GM10248 (cell line): Measurements from ENCODE around the gene UQCRFS1.
"Not testable (repeated sequence)": the region's sequence is repeated elsewhere in the genome, so short reads cannot be mapped to it uniquely, and the experiment has no call there.

Experiments
- CTCF ChIA-PET: fragments of 300-600 bp; sonication (Branson Sonifier 250); formaldehyde crosslinking; extraction: SDS; loops from one replicate; lab custom pipeline; 2021; ENCODE audit warnings: antibody characterized with exemption; lab: Yijun Ruan, JAX
- POLR2A ChIA-PET: fragments of 350-650 bp; sonication (Branson Sonifier 250); formaldehyde crosslinking; extraction: SDS; loops from one replicate; lab custom pipeline; 2020; ENCODE audit warnings: antibody characterized with exemption; lab: Yijun Ruan, JAX
- DNase-seq: peaks from one replicate; pipeline ENCODE4 v3.0.0; 2012; ENCODE audit errors: extremely low spot score
- TF ChIP-seq, protein P1 (sequence below): IDR thresholded peaks from 2 replicates; pipeline ENCODE4 v1.5.1; 2012; ENCODE audit warnings: mild to moderate bottlenecking, low read depth; ENCODE audit errors: extremely low read depth, missing control alignments, control extremely low read depth

UQCRFS1 gene

DNA sequence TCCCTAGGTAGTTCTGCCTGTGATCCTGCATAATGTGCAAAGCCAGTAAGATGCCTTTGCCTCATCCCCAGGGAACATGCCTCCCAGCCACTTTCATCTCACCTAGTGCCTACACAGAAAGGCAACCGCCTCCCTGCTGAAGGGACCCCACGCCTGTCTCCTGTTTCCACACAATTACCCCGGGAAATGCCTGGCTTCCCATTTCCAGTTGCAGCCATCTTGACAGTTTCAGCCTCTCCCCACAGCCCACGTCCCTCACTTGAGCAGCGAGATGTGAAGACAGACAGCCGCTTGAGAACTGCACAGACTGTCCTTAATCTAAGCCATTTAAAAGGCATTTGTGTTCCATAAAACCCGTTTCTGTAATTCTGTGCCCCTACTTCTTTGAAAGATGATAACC, 4.7 kb upstream of the UQCRFS1 start:
- TF ChIP-seq, protein P1, sequence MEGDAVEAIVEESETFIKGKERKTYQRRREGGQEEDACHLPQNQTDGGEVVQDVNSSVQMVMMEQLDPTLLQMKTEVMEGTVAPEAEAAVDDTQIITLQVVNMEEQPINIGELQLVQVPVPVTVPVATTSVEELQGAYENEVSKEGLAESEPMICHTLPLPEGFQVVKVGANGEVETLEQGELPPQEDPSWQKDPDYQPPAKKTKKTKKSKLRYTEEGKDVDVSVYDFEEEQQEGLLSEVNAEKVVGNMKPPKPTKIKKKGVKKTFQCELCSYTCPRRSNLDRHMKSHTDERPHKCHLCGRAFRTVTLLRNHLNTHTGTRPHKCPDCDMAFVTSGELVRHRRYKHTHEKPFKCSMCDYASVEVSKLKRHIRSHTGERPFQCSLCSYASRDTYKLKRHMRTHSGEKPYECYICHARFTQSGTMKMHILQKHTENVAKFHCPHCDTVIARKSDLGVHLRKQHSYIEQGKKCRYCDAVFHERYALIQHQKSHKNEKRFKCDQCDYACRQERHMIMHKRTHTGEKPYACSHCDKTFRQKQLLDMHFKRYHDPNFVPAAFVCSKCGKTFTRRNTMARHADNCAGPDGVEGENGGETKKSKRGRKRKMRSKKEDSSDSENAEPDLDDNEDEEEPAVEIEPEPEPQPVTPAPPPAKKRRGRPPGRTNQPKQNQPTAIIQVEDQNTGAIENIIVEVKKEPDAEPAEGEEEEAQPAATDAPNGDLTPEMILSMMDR = no peak
- POLR2A ChIA-PET = no interaction called here
- no peak for DNase-seq

DNA sequence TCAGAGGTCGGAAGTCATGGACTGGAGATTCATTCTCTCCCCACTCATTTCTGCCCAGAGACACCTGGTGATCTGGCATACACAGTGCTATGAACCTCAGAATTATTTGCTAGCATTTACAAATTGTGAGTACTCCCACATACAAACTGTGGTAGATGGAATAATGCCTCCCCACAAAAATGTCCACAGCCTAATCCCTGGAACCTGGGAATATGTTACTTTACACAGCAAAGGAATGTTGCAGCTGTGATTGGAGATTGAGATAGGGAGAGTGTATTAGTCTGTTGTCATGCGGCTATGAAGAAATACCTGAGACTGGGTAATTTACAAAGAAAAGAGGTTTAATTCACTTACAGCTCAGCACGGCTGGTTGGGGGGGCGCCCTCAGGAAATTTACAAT, 3.1 kb upstream of the UQCRFS1 start:
- ChIA-PET POLR2A (no interaction called here), CTCF (interaction anchor here (1.4 kb wide), 1 partner anchor 23 kb away, joined by 3 read pairs; no protein-coding TSS in a partner anchor)
- TF ChIP-seq, protein P1 = no peak
- no peak for DNase-seq

More for the DNA sequence above, 4.7 kb upstream of the UQCRFS1 start:
- CTCF ChIA-PET = no interaction called here

- DNase-seq = no peak
- POLR2A ChIA-PET = no interaction called here
- CTCF ChIA-PET = interaction anchor here (1.4 kb wide), 1 partner anchor 24 kb away, joined by 3 read pairs; no protein-coding TSS in a partner anchor
- TF ChIP-seq, protein P1 = no peak
These were observed 2.4 kb upstream of the UQCRFS1 start for GRCh38 chr19:29215322-29215845.

DNA sequence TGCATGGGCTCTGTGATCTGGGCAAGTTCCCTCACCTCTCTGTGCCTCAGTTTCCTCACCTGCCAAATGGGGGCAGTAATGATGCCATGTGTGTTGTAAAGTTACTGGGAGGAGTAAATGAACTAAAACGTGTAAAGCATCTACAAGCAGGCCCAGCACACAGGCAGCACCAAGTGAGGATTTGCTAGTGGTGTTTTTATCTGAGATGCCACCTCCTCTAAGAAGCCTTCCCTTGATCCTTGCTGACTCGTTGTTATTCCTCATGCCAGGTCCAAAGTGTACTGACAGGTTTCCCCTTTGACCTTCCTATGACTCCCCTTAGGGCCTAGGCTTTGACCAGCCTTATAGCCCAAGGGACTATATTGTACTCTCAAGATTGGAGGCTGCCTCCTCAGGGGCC, 1.5 kb upstream of the UQCRFS1 start:
- ChIA-PET CTCF (no interaction called here), POLR2A (no interaction called here)
- TF ChIP-seq, protein P1 = no peak
- DNase-seq = no peak

DNA sequence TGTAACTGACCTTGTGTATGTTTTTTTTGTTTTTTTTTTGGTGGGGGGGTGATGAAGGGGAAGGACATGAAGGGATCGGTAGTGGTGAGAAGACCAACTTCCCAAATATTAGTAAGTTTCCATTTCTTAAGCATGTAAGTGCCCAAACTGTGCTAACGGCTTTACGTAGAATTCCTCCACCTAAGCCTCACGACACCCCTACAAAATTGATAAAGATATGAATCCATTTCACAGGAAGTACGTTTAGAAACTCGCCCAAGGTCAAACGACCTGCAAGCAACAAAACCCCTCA, 649 bp downstream of the UQCRFS1 start:
- POLR2A ChIA-PET = no interaction called here
- CTCF ChIA-PET = no interaction called here
- DNase-seq = no peak
- TF ChIP-seq, protein P1 = no peak

DNA sequence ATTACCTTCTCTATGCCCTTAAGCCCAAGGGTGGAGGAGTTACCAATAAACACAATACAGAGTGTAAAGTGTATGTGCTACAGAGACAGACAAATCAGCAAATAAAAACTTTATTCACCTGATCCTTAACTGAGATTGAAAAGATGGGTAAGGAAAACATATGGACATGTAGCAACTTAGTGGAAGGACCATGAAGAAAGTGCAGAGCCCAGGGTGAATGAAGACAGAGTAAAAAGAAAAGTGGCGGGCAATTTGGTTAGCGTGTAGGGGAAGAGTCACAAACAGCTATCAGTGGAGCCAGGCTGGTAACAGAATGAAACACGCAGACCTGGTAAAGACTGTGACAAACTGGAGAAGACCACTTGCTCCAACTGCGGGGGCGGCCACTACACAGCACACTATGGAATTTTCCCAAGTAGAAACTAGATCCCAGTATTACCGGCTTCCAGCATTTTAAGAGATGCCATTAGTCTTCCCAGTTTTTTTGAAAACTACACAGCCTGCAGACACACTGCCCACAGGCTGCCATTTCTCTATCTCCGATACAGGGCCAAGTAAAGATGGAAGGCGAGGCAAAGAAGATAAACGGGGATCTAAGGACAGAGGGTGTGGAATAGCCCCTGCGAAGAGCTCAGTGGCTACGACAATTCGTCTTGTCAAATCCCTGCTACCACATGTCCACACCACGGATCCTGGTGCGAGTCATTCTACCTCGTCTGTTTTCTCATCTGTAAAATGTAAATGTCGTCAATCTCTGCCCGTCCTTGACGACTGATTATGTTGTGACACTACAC, 1.2 kb downstream of the UQCRFS1 start:
- DNase-seq = no peak
- CTCF ChIA-PET = no interaction called here
- TF ChIP-seq, protein P1 = no peak
- POLR2A ChIA-PET = no interaction called here

DNA sequence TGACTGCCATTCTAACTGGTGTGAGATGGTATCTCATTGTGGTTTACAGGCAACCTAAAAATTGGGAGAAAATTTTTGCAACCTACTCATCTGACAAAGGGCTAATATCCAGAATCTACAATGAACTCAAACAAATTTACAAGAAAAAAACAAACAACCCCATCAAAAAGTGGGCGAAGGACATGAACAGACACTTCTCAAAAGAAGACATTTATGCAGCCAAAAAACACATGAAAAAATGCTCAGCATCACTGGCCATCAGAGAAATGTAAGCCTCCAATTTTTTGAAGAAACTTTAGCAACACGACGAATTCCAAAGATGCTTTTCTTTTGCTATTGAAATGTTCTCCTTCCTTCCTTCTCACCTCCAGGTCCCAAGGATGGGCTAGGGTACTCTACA, 1.9 kb downstream of the UQCRFS1 start:
- POLR2A ChIA-PET, DNase-seq, CTCF ChIA-PET: not testable (repeated sequence)

DNA sequence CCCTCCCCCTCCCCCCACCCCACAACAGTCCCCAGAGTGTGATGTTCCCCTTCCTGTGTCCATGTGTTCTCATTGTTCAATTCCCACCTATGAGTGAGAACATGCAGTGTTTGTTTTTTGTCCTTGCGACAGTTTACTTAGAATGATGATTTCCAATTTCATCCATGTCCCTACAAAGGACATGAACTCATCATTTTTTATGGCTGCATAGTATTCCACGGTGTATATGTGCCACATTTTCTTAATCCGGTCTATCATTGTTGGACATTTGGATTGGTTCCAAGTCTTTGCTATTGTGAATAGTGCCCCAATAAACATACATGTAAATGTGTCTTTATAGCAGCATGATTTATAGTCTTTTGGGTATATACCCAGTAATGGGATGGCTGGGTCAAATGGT, 2.4 kb downstream of the UQCRFS1 start:
- POLR2A ChIA-PET, CTCF ChIA-PET, DNase-seq: not testable (repeated sequence)

DNA sequence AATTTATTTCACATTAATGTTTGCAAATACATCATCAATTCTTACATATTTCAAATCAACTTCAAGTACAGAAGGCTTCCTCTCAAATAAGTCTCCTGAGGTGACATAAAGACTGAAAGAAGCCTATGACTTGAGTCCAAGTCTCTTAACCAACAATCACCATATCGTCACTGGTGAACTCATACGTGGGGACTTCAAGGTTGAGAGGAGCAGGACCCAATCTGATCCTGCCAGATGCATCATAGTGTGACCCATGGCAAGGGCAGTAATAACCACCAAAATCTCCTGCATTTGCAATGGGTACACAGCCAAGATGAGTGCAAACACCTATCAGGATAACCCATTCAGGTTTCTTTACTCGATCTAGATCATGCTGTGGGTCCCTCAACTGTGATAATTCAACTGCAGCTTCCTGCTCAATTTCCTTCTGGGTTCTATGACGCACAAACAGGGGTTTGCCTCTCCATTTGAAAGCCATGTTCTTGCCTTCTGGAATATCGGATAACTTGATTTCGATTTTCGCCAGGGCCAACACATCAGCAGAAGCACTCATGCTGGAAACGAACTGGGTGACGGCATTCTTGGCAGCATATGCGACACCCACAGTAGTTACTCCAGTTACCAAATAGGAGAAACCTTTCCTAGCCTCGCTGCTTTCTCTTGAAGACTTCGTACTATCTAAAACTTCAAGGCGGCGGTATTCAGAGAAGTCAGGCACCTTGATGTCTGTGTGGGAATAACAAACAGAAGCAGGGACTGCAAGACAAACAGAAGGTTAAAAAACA, 5.4 kb downstream of the UQCRFS1 start:
- DNase-seq, CTCF ChIA-PET, POLR2A ChIA-PET: not testable (repeated sequence)
